Inflammatory macrophage treated with lipopolysaccharide for 4 hours (primary cell): Measurements from ENCODE around the gene OR5L2.
"Not testable (repeated sequence)": the region's sequence is repeated elsewhere in the genome, so short reads cannot be mapped to it uniquely, and the experiment has no call there.

Experiments
- DNase-seq: peaks from one replicate; pipeline ENCODE4 v3.0.0-alpha.2; 2020

Gene OR5L2

DNA sequence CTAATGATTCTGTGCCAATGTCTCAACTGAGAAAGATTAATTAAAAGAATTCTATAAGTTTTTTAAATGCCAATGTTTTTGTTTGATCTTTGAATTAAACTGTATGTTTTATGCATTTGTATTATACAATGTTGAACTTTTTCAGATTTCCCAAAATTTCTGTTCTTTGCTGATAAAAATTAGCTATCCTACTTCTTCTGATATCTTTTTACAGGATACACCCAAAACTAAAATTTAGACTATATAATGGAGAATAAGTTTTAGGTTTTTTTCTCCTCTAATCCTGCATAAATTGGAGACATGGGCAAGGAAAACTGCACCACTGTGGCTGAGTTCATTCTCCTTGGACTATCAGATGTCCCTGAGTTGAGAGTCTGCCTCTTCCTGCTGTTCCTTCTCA is at the start of gene OR5L2:
Gene OR5L2 (plus strand): TSS at position 301 of the 400 bp plus-strand sequence. CDS start 0 bp downstream, at position 301.
- DNase-seq = no peak

DNA sequence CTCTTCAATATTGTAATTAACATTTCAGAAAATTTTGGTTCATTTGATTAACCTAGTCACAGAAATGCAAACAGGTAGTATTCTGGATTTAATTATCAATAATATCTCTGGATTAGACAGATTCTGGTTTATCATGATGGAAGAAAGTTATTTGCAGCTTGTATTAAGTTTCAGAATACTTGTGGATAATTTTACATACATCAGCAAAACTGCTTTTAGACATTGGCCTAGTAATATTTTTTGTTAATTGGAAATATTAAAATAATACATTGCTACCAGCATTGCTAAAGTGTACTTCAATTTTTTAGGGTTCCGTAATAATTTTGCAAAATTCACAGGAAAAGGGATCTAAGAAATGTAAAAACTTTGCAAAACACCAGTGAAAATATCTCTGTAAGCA is 35.4 kb upstream of the OR5L2 start:
- DNase-seq = no peak

DNA sequence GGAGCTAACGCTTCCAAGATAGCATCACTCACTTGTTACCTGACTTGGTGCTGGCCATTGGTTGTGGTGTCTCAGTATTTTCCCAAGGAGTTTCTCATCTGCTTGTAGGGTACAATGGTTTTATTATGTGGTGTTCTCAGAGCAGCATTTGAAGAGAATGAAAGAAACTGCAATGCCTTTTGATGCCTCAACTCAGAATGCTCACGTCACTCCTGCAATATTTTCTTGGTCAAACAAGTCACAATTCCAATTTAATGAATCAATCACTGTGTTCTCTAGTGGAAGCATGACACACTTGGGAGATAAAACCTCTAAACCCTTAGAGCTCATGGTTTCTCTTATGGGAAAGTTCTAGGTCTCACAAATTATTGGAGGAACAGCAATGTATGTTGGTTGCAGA is 33.7 kb upstream of the OR5L2 start:
- no peak for DNase-seq

DNA sequence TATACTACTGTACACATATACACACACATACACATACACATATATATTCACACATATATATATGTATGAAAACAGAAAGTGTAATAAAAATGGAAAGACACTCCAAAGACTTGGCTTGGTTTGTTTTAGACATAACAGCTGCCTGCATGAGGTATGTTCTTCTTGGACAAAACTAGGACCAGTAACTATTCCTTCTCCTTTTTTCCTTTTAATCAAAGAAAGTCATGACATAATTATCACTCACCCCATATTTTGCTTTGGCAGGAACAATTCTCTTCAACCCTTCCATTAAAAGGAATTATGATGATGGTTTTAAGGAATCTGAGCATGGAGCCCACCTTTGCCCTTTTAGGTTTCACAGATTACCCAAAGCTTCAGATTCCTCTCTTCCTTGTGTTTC is 31.8 kb upstream of the OR5L2 start, which contains the start of gene OR5D14:
Gene OR5D14 (plus strand): TSS at position 301 of the 400 bp plus-strand sequence. CDS start 0 bp downstream, at position 301.
- DNase-seq = no peak

GRCh38 chr11:55806248-55806647 is 20.8 kb upstream of the OR5L2 start:
- DNase-seq = no peak

GRCh38 chr11:55811067-55811466 is 16.0 kb upstream of the OR5L2 start, which contains the start of gene OR5L1:
Gene OR5L1, plus strand, starts transcription at chr11:55811367. Its CDS starts 100 bp downstream, at chr11:55811467.
- DNase-seq = no peak

DNA sequence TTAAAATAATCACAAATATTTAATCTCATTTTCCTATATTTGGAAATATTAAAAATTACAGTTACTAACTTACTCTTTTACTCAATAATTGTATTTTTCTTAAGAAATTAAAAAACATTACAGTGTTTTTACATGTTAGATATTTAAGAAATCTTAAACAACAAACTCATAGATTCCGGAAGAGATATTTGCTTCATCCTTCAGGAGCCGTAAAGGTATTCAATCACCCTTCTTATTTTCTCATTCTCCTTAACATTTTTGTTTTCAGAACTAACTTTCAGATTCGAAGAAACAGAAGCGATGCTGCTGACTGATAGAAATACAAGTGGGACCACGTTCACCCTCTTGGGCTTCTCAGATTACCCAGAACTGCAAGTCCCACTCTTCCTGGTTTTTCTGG is 7.7 kb upstream of the OR5L2 start, which contains the start of gene OR5D18:
Gene OR5D18 (plus strand): TSS at position 301 of the 400 bp plus-strand sequence. CDS start 0 bp downstream, at position 301.
- DNase-seq = no peak

DNA sequence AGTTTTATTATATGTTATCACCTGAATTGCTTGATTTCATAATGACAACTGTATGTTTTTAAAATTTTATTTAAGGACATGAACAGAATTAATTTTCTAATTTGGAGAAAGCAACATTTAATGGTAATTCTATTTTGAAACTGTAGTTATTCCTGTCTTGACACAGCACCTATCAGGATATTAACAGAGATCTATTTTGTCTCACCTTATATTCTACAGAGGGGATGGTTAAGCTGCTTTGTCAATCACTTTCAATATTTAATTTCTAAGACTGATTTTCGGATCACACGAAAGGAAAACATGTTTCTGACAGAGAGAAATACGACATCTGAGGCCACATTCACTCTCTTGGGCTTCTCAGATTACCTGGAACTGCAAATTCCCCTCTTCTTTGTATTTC is 11.4 kb downstream of the OR5L2 start, which contains the start of gene OR5D16:
Gene OR5D16 (plus strand): TSS at position 301 of the 400 bp plus-strand sequence. CDS start 0 bp downstream, at position 301.
- no peak for DNase-seq

DNA sequence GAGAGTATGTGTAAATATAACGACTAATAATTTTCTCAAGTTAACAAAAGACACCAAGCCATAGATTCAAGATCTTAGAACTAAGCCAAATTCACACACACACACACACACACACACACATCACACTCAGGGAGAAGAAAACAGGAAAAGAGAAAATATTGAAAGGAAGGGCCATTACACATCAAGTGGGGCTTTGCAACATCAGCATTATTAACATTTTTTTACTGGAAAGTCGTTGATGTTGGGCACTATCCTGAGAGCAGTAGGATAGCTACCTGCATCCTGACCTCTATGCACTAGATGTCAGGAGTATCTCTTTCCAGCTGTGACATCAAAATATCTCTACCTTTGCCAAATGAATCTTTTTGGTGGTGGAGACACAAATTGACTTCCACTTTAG is 20.4 kb downstream of the OR5L2 start:
- no peak for DNase-seq

DNA sequence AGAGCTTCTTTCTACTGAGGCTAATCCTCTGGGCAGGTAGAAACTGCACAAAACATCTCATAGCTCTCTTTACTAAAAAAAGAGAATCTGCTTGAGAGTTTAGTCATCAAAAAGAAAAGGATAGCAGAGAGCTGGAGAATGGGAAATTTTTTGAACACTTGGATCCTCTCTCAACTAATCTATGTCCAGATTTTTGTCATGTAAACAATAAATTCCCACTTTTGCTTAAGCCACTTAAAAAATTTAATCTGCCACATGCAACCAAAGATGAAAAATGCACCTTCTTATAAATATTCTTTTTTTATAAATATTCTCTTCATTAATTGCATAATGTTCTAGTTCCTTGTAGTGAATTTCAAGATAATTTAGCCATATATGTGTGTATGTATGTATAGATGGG is 22.0 kb downstream of the OR5L2 start:
- DNase-seq = no peak

DNA sequence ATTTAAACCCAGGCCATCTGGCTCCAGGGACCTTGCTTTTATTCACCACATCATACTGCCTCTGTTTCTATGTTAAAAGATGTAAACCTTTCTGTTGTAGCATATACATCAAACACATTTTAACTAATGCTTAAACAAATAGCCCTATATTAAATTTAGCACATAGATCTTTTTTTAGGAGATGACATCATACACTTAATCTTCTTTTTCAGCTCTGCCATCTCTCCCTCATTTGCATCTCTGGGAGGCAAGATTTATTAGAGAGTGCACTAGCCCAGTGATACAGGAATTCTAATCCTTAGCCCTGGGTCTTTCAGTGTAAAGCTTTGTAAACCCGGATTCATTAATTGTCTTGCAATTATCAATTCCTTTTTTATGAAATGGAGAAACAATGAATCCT is 25.1 kb downstream of the OR5L2 start:
- no peak for DNase-seq

GRCh38 chr11:55854704-55855103 is 27.7 kb downstream of the OR5L2 start:
- DNase-seq = no peak

DNA sequence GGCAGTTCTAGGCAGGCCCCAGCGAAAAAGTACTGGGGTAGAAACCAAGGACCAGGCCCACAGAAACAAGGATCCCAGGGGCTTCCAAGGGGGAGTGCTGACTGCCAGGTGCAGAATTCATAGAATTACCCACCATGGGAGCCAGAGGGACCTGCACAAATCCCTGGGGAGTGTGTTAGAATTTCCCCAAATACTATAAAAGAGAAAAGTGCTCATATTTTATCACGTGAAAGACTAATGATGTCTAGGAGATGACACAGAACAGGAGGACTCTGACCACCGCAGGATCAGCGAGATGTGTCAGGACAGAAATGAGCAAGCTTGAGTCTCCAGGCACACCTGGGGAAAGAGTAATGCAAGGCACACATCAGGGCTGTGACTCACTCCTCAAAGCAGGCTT is 40.3 kb downstream of the OR5L2 start:
- not testable (repeated sequence) for DNase-seq

DNA sequence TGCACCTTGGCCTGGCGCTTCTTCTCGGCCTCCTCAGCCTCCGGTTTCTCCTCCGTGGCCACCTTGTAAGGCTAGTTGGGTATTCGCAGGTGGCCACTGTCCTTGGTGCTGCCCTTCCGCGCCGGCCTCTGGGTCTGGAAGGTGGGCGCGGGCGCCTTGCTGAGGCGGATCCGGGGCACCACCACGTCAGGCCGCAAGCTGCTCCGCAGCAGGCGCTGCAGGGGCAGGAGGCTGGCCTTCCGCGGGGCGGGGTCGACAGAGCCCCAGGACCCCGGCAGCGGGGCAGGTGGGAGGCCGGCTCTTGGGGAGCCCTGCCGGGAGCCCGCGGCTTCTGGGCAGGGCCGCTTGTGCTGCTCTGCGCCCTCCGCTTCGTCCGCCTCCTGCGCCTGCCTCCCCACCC is 45.7 kb downstream of the OR5L2 start:
- DNase-seq = not testable (repeated sequence)

DNA sequence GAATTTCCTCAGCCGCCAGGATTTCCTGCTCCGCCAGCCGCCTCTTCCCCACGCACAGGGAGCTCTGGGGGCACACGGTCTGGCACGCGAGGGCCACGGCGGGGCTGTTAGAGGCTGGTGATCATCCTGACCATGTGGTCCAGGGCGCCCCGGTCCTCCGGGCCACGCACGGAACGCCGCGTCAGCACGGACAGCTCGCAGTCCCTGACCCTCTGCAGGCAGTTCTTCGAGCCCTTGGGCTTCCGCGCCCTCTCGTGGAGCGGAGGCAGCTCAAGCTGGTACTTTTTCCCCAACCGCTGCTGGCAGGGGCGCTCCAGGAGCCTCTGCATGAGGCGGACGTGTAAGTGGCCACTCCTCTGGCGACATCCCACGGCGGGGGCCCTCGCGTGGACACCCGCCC is 46.1 kb downstream of the OR5L2 start:
- DNase-seq = not testable (repeated sequence)
